HG03025 (cell line): Measurements from ENCODE around the gene VRK3.

Experiments used
- ATAC-seq: cut with Tn5 transposase; IDR thresholded peaks from one replicate; pipeline ENCODE4 v1.9.1; 2021; ENCODE audit warnings: mild to moderate bottlenecking, moderate library complexity; ENCODE audit not compliant: unreplicated experiment, low FRiP score

VRK3 gene

DNA sequence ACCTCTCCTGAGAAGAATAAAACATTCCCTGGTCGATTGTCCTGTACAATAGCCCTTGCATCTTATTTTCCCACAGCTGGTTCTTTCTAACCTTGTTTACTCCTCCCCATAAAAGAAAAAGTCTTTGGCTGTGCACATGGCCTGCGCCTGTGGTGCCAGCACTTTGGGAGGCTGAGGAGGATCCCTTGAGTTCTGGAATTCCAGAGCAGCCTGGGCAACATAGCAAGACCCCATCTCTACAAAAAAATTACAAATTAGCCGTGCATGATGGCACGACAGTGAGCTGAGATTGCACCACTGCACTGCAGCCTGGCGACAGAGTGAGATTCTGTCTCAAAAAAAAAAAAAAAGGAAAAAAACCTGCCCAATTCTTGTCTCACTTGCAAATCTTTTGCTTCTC is 88.6 kb downstream of the VRK3 start:
- ATAC-seq: no peak

GRCh38 chr19:49933643-49934042 is 91.5 kb downstream of the VRK3 start:
- no peak for ATAC-seq

GRCh38 chr19:49932731-49933131 is 92.4 kb downstream of the VRK3 start:
- no peak for ATAC-seq

- ATAC-seq: no peak
These were observed 93.1 kb downstream of the VRK3 start for GRCh38 chr19:49932041-49932451.

DNA sequence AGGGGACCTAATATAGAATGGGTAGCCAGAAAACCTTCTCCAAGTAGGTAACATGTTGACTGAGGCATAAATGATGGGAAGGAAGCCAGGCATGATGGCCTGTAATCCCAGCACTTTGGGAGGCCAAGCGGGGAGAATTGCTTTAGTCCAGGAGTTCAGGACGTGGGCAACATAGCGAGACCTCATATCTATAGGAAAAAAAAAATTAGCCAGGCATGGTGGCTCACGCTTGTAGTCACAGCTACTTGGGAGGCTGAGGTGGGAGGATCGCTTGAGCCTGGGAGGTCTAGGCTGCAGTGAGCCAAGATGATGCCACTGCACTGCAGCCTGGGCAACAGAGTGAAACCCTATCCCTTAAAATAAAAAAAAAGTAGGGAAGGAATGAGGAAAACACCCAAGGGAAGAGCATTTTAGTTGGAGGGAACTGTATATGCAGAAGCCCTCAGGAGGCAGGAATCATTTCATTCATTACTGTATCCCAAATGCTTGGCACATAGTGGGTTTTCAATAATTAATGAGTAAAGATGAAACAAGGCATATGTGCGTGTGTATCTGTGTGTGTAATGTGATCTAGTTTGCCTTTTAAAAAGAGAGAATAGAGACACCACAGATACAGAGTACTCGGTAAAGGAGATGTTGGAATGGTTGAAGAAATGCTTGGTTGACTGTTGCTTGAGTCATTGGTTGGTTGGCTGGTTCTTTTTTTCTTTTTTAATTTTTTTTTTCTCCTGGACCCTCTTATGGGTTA is 93.7 kb downstream of the VRK3 start:
- ATAC-seq: no peak

- ATAC-seq: no peak
These were observed 94.6 kb downstream of the VRK3 start for GRCh38 chr19:49930483-49931011.

- ATAC-seq: peak; percentile 58
These were observed 95.3 kb downstream of the VRK3 start for GRCh38 chr19:49929611-49930482.

GRCh38 chr19:49929121-49929610 is 96.0 kb downstream of the VRK3 start, which contains the start of the genes ATF5 and NUP62:
Gene ATF5, plus strand, starts transcription at chr19:49929205. Its CDS starts 1,646 bp downstream, at chr19:49930851.
Gene NUP62, minus strand, starts transcription at chr19:49929504. Its CDS starts 19,697 bp downstream, at chr19:49909807.
- ATAC-seq: peak; percentile 48

DNA sequence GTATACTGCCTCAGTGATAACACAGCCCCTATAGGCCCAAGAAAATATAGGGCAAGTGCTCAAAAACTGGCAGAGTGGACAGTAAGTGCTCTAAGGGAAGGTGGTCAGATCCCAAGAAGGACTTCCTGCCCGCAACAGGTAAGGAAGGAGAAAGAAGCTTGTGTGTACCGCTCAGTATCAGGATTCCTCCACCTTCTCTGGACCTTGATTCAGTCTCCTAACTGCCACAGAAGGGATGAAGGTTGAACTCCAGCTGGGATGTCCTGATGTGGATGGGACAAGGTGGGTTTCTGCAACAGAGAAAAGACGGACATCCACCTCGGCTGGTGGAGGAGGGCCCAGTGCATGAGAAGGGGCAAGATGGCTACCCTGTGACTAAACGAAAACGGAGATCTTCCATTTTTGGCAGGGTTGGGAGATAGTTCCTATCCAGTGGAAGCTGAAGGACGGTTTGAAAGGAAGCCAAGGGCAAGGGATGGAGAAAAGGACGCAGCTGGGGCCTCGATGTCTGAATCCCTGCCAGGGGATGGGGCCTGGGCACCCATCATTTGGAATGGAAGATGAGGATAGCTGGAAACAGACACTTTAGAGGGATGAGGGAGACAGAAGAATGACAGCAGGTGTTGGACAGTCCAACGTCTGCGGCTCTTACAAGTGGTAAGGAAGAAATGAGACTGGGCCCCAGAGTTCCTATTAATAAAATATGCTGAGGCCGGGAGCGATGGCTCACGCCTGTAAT is 97.5 kb downstream of the VRK3 start:
- no peak for ATAC-seq

DNA sequence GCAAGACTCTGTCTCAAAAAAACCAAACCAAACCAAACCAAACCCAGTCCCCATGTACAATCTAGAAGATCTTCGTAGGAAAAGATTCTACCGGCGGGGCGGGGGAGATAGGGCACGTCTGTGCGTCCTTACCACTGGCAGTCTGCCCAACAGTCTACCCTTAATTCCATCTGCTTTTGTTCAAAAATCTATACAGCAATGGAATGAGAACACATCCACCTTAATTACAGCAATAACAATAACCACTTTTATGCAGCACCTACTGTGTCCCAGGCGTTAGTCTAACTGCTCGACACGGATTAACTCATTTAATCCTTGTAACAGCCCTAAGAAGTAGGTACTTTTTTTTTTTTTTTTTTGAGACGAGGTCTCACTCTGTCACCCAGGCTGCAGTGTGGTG is 98.7 kb downstream of the VRK3 start:
- no peak for ATAC-seq
